Karpas-422 (cell line): ENCODE results near the gene TGFBR3L. TPM values are rescaled to one million over a fixed set of nuclear protein-coding genes. Genes with fewer than 3 reads are reported as not detected.
"Not testable (repeated sequence)": the region's sequence is repeated elsewhere in the genome, so short reads cannot be mapped to it uniquely, and the experiment has no call there.

ENCODE experiments used
- DNase-seq: peaks from one replicate; pipeline ENCODE4 v3.0.0-alpha.2; 2015
- H2AFZ ChIP-seq: fragments of 200-600 bp; sonication (generic); 2 replicates; pipeline ENCODE4 v1.6.1; 2014; ENCODE audit warnings: antibody characterized with exemption, low read length, mixed read lengths
- H3K27ac ChIP-seq: fragments of 200-600 bp; sonication (generic); 2 replicates; pipeline ENCODE4 v1.5.1; 2014; ENCODE audit warnings: mild to moderate bottlenecking, low read length, moderate library complexity
- H3K27me3 ChIP-seq: fragments of 200-600 bp; sonication (generic); 2 replicates; pipeline ENCODE4 v1.6.1; 2014; ENCODE audit warnings: low read length, mixed read lengths
- H3K36me3 ChIP-seq: fragments of 200-600 bp; sonication (generic); 2 replicates; pipeline ENCODE4 v1.6.1; 2014; ENCODE audit warnings: low read length, mixed read lengths; ENCODE audit not compliant: insufficient read depth
- H3K4me1 ChIP-seq: fragments of 200-600 bp; sonication (generic); 2 replicates; pipeline ENCODE4 v1.6.1; 2014; ENCODE audit warnings: mild to moderate bottlenecking, low read length, mixed read lengths
- H3K4me2 ChIP-seq: fragments of 200-600 bp; sonication (generic); 2 replicates; pipeline ENCODE4 v1.6.1; 2014; ENCODE audit warnings: low read length, low read depth, mild to moderate bottlenecking; ENCODE audit not compliant: poor library complexity, severe bottlenecking
- H3K4me3 ChIP-seq: fragments of 200-600 bp; sonication (generic); 2 replicates; pipeline ENCODE4 v1.5.1; 2014; ENCODE audit warnings: mild to moderate bottlenecking, antibody characterized with exemption, low read length, mixed read lengths
- H3K79me2 ChIP-seq: fragments of 200-600 bp; sonication (generic); 2 replicates; pipeline ENCODE4 v1.6.1; 2014; ENCODE audit warnings: mild to moderate bottlenecking, low read length, mixed read lengths
- H3K9ac ChIP-seq: fragments of 200-600 bp; sonication (generic); 2 replicates; pipeline ENCODE4 v1.6.0; 2014; ENCODE audit warnings: low read length
- H3K9me2 ChIP-seq: fragments of 200-600 bp; sonication (generic), shearing (Covaris generic); replicated peaks from 2 replicates; pipeline ENCODE4 v1.6.0; 2014; ENCODE audit warnings: mild to moderate bottlenecking, low read length, moderate library complexity; ENCODE audit not compliant: insufficient read depth
- H3K9me3 ChIP-seq: fragments of 300-700, 200-600 bp; sonication (generic); 2 replicates; pipeline ENCODE4 v1.6.1; 2014; ENCODE audit warnings: low read length, mixed read lengths
- H4K20me1 ChIP-seq: fragments of 200-600 bp; sonication (generic); 2 replicates; pipeline ENCODE4 v1.6.1; 2014; ENCODE audit warnings: mild to moderate bottlenecking, antibody characterized with exemption, low read length, low read depth; ENCODE audit not compliant: insufficient read depth
- total RNA-seq: library from RNA; depleted of rRNA; stranded (reverse); fragments of >200 nt; shearing (Covaris generic); gene quantifications from 2 replicates; pipeline ENCODE4 v1.2.3, GENCODE V29; 2014; ENCODE audit warnings: low replicate concordance

The TGFBR3L gene
- total RNA-seq, 1 experiment from 2014 or later = not detected

GRCh38 chr19:7953576-7953975 is 38.9 kb downstream of the TGFBR3L start:
- no peak for DNase-seq
- Histone ChIP-seq H3K9me2 (no peaks in the 10 kb centered on the region), H3K9me3 (no peaks in the 10 kb centered on the region), H3K9ac (no peak overlapping the region), H2AFZ (no peak overlapping the region), H4K20me1 (no peaks in the 10 kb centered on the region), H3K36me3 (peaks cover 3% of the 10 kb centered on the region; the same call in 1 of the 2 replicates), H3K4me2 (no peak overlapping the region), H3K27ac (no peak overlapping the region), H3K4me3 (no peak overlapping the region), H3K79me2 (no peaks in the 10 kb centered on the region), H3K4me1 (no peaks in the 10 kb centered on the region), H3K27me3 (no peaks in the 10 kb centered on the region)

GRCh38 chr19:7955696-7956095 is 41.1 kb downstream of the TGFBR3L start:
- no peak overlapping the region for H3K27ac ChIP-seq

GRCh38 chr19:7959211-7959610 is 44.6 kb downstream of the TGFBR3L start:
- H3K9ac ChIP-seq = no peak overlapping the region
- 0 out of 2 replicates have a peak, but pooled peaks cover 8% of the 10 kb centered on the region for H4K20me1 ChIP-seq
- H3K9me3 ChIP-seq = no peaks in the 10 kb centered on the region
- no peak for DNase-seq
- H3K4me2 ChIP-seq = no peak overlapping the region
- H3K4me1 ChIP-seq = no peaks in the 10 kb centered on the region
- H3K27me3 ChIP-seq = no peaks in the 10 kb centered on the region
- no peak overlapping the region for H2AFZ ChIP-seq
- no peaks in the 10 kb centered on the region for H3K9me2 ChIP-seq
- H3K27ac ChIP-seq = no peak overlapping the region
- peaks cover 30% of the 10 kb centered on the region; the same call in 1 of the 2 replicates for H3K36me3 ChIP-seq
- no peaks in the 10 kb centered on the region for H3K79me2 ChIP-seq
- H3K4me3 ChIP-seq = no peak overlapping the region

More at GRCh38 chr19:7955696-7956095, 41.1 kb downstream of the TGFBR3L start:
- H3K79me2 ChIP-seq = no peaks in the 10 kb centered on the region
- no peak overlapping the region for H2AFZ ChIP-seq
- H3K27me3 ChIP-seq = no peaks in the 10 kb centered on the region
- H4K20me1 ChIP-seq = no peaks in the 10 kb centered on the region
- no peak for DNase-seq
- H3K9me3 ChIP-seq = no peaks in the 10 kb centered on the region
- no peak overlapping the region for H3K4me3 ChIP-seq
- H3K4me1 ChIP-seq = no peaks in the 10 kb centered on the region
- H3K9me2 ChIP-seq = no peaks in the 10 kb centered on the region
- no peak overlapping the region for H3K9ac ChIP-seq
- no peak overlapping the region for H3K4me2 ChIP-seq
- H3K36me3 ChIP-seq = peaks cover 12% of the 10 kb centered on the region; the same call in 1 of the 2 replicates

GRCh38 chr19:7961082-7961481 is 46.5 kb downstream of the TGFBR3L start:
- H3K9ac ChIP-seq, H3K4me1 ChIP-seq, H3K4me2 ChIP-seq, H4K20me1 ChIP-seq, H3K27me3 ChIP-seq, H2AFZ ChIP-seq, H3K27ac ChIP-seq, H3K9me2 ChIP-seq, H3K9me3 ChIP-seq, H3K4me3 ChIP-seq, H3K79me2 ChIP-seq, DNase-seq: not testable (repeated sequence)
- peaks cover 30% of the 10 kb centered on the region; the same call in 1 of the 2 replicates for H3K36me3 ChIP-seq

DNA sequence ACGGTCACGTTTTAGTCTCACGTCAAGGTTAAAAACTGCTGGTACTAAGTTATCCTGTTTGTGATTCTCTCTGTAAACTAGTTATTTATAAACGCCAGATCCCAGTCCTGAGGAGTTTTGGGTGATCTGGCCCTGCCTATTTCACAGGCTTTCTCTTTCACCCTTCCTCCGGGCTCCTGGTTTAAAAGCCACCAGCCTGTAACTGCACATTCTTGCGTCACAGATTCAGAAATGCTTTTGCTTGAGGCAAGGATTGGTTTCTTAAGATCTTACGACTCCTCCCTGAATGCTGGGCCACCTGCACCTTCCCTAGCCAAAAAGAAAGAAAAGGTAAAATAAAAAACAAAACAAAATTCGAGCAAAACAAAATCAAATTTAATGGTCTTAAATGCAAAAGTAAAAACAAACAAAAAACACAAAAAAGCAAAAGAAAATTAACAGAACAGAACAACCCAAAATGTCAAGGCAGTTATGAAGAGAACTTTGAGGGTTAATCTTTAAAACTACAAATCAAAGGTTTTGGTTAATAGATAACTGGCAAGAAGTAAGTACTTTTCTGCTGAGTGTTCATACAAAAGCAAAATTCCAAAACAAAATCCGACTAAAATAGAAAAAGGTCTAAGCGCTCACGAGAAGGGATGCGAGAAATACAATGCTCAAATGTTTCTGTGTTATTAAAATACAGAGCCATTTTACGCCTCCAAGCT is 47.4 kb downstream of the TGFBR3L start:
- no peaks in the 10 kb centered on the region for H3K79me2 ChIP-seq
- H3K9me3 ChIP-seq = no peaks in the 10 kb centered on the region

DNA sequence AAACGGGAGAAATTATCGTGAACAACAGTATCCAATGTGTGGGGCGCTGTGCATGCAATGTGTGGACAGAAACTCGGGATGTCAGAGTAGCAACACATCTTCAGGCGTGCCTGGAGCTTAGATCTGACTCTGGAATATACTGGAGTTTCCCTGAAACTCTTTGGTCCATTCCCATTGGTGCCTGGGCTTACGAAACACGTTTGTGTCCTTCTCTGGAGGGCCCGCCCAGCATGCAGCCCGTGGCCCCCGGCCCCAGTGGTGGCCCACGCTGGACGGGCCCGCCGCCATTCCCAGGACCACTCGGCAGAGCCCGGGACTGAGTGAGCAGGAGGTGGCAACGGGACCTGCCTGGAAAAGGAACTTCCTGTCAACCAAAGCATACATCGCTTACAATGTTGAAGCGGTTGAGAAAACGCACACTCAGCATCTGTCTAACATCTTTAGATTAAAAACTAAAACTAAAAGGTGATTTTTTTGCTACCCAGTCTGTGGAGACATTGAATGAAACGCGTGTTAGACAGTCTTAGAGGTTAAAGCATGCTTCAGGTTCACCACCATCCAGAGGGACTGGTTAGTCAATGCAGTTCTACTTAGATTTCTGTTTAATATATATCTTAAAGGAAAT is 48.1 kb downstream of the TGFBR3L start:
- Histone ChIP-seq H3K27ac (no peak overlapping the region), H3K4me1 (no peaks in the 10 kb centered on the region), H3K9me2 (no peaks in the 10 kb centered on the region), H3K9me3 (no peaks in the 10 kb centered on the region), H3K79me2 (no peaks in the 10 kb centered on the region), H3K36me3 (peaks cover 41% of the 10 kb centered on the region; the same call in 1 of the 2 replicates), H3K4me3 (no peak overlapping the region), H2AFZ (no peak overlapping the region), H3K27me3 (no peaks in the 10 kb centered on the region), H3K4me2 (no peak overlapping the region), H4K20me1 (0 out of 2 replicates have a peak, but pooled peaks cover 8% of the 10 kb centered on the region), H3K9ac (no peak overlapping the region)
- no peak for DNase-seq

More for the DNA sequence above, 47.4 kb downstream of the TGFBR3L start:
- no peak for DNase-seq
- Histone ChIP-seq H3K9me2 (no peaks in the 10 kb centered on the region), H3K4me1 (no peaks in the 10 kb centered on the region), H4K20me1 (0 out of 2 replicates have a peak, but pooled peaks cover 8% of the 10 kb centered on the region), H3K4me2 (no peak overlapping the region), H3K36me3 (peaks cover 34% of the 10 kb centered on the region; the same call in 1 of the 2 replicates), H3K27ac (no peak overlapping the region), H2AFZ (no peak overlapping the region), H3K9ac (no peak overlapping the region), H3K4me3 (no peak overlapping the region), H3K27me3 (no peaks in the 10 kb centered on the region)

- H2AFZ ChIP-seq = no peak overlapping the region
- H3K9me3 ChIP-seq = no peaks in the 10 kb centered on the region
- no peak overlapping the region for H3K4me2 ChIP-seq
- H3K79me2 ChIP-seq = no peaks in the 10 kb centered on the region
- DNase-seq = no peak
- H3K27me3 ChIP-seq = no peaks in the 10 kb centered on the region
- H3K36me3 ChIP-seq = peaks cover 41% of the 10 kb centered on the region; the same call in 1 of the 2 replicates
- no peak overlapping the region for H3K4me3 ChIP-seq
- H3K27ac ChIP-seq = no peak overlapping the region
- 0 out of 2 replicates have a peak, but pooled peaks cover 8% of the 10 kb centered on the region for H4K20me1 ChIP-seq
- no peaks in the 10 kb centered on the region for H3K9me2 ChIP-seq
- H3K4me1 ChIP-seq = no peaks in the 10 kb centered on the region
- no peak overlapping the region for H3K9ac ChIP-seq
These were observed 48.9 kb downstream of the TGFBR3L start for GRCh38 chr19:7963566-7963965.

DNA sequence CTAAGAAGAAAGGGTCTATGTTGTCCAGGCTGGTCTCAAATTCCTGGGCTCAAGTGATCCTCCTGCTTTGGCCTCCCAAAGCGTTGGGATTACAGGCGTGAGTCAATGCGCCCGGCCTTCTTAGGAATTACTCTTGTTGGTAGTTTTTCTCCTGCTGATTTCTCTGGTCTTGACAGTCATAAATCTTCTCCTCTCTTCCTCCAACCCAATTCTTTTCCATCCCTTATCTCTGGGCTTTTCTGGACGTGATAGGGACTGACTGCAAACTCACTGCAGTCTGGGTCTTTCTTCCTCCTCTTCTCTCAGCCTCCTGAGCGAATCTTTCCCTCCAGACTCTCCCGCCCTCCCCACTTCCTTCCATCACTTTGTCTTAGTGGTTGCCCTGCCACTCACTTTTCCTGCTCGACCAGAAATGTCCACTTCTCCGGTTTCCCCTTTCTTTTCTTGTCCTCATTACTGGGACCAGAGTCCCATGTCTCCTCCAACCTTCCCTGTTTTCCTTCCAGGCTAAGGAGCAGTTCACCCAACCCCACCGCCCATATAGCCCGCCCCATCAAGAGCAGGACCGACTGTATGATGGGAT is 50.7 kb downstream of the TGFBR3L start:
- H3K27ac ChIP-seq = no peak overlapping the region
- H3K9me3 ChIP-seq = no peaks in the 10 kb centered on the region
- DNase-seq = no peak
- H3K36me3 ChIP-seq = peaks cover 32% of the 10 kb centered on the region; the same call in 1 of the 2 replicates
- H4K20me1 ChIP-seq = 0 out of 2 replicates have a peak, but pooled peaks cover 8% of the 10 kb centered on the region
- H3K4me1 ChIP-seq = no peaks in the 10 kb centered on the region
- no peaks in the 10 kb centered on the region for H3K27me3 ChIP-seq
- H3K9ac ChIP-seq = no peak overlapping the region
- no peak overlapping the region for H2AFZ ChIP-seq
- H3K4me2 ChIP-seq = no peak overlapping the region
- H3K9me2 ChIP-seq = no peaks in the 10 kb centered on the region
- H3K79me2 ChIP-seq = no peaks in the 10 kb centered on the region
- H3K4me3 ChIP-seq = no peak overlapping the region
